ENCODE data around the gene PIP5K1B.

DNA sequence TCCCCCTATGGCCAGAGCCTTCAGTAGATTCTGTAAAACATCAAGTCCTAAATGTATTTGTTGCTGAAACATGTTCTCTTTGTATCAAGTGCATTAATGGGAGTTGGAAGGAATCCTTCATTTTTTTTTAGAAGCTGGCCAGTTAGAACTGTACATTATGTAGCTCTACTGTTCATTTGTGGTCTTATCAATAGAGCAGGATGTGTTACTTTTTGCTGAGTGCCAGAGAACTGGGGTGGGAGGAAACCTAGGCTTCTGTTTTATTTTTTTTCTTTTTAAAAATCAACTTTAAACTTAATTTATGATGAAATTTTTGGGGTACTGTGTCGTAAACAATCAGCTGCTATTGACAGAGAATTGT is 5.1 kb downstream of the PIP5K1B start:
- TF ChIP-seq, protein P1, sequence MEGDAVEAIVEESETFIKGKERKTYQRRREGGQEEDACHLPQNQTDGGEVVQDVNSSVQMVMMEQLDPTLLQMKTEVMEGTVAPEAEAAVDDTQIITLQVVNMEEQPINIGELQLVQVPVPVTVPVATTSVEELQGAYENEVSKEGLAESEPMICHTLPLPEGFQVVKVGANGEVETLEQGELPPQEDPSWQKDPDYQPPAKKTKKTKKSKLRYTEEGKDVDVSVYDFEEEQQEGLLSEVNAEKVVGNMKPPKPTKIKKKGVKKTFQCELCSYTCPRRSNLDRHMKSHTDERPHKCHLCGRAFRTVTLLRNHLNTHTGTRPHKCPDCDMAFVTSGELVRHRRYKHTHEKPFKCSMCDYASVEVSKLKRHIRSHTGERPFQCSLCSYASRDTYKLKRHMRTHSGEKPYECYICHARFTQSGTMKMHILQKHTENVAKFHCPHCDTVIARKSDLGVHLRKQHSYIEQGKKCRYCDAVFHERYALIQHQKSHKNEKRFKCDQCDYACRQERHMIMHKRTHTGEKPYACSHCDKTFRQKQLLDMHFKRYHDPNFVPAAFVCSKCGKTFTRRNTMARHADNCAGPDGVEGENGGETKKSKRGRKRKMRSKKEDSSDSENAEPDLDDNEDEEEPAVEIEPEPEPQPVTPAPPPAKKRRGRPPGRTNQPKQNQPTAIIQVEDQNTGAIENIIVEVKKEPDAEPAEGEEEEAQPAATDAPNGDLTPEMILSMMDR (IDR thresholded peaks at IDR 0.05), result no peak
- TF ChIP-seq, protein P2, sequence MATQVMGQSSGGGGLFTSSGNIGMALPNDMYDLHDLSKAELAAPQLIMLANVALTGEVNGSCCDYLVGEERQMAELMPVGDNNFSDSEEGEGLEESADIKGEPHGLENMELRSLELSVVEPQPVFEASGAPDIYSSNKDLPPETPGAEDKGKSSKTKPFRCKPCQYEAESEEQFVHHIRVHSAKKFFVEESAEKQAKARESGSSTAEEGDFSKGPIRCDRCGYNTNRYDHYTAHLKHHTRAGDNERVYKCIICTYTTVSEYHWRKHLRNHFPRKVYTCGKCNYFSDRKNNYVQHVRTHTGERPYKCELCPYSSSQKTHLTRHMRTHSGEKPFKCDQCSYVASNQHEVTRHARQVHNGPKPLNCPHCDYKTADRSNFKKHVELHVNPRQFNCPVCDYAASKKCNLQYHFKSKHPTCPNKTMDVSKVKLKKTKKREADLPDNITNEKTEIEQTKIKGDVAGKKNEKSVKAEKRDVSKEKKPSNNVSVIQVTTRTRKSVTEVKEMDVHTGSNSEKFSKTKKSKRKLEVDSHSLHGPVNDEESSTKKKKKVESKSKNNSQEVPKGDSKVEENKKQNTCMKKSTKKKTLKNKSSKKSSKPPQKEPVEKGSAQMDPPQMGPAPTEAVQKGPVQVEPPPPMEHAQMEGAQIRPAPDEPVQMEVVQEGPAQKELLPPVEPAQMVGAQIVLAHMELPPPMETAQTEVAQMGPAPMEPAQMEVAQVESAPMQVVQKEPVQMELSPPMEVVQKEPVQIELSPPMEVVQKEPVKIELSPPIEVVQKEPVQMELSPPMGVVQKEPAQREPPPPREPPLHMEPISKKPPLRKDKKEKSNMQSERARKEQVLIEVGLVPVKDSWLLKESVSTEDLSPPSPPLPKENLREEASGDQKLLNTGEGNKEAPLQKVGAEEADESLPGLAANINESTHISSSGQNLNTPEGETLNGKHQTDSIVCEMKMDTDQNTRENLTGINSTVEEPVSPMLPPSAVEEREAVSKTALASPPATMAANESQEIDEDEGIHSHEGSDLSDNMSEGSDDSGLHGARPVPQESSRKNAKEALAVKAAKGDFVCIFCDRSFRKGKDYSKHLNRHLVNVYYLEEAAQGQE (IDR thresholded peaks at IDR 0.05; ENCODE audit: insufficient read depth in 1 of 2, low read depth in 2 of 2, low read length in 1 of 2), result no peak
